ENCODE data around the gene MZT1. TPM values are rescaled to one million over a fixed set of nuclear protein-coding genes. Genes with fewer than 3 reads are reported as not detected.
A peak's percentile ranks its signal among the peaks of the same experiment; 100 is the strongest.

MZT1 gene
- 1 to 10 TPM in 2 of 4 donors, not detected in 2; 3.8 to 4.3 TPM for total RNA-seq

- in situ Hi-C loops (cut with MboI; ENCODE audit: low pct_ligation_motif_present in 1 of 4, low pct_unique_long_range_greater_than_20kb in 1 of 4, low sequenced_read_pairs in 3 of 4) (no loop called here), intact Hi-C loops (cut with DNase I; ENCODE audit: low total_unique reads) (no loop called here)
- peak; percentile 97 for DNase-seq
- no peaks in the 10 kb centered on the region for H3K27me3 ChIP-seq
- H3K4me1 ChIP-seq, result peaks cover 5 to 33% (median 27%) of the 10 kb centered on the region in 4 donors
- peak within 1 kb of the TSS; percentile 73 to 90 (median 80) for H3K27ac ChIP-seq
- peak within 1 kb of the TSS; percentile 79 to 91 (median 83) for H3K4me3 ChIP-seq
- H3K36me3 ChIP-seq, result no peaks in the 10 kb centered on the region
- TF ChIP-seq EP300 (IDR thresholded peaks at IDR 0.05; ENCODE audit: low read depth) (no peak), CTCF (IDR thresholded peaks at IDR 0.05) (no peak), POLR2AphosphoS5 (IDR thresholded peaks at IDR 0.05) (peak; percentile 42 to 55 (median 51)), POLR2A (IDR thresholded peaks at IDR 0.05) (peak; percentile 45)
- no peaks in the 10 kb centered on the region for H3K9me3 ChIP-seq
- WGBS, 2 donors (ENCODE audit: low coverage in 1 of 2), result 0% methylated on average over 36 of the region's 71 CpGs; no CpG with 5 or more reads in 1 of the 2 donors
Measured at GRCh38 chr13:72727417-72728289, at the start of gene MZT1, which contains the start of gene BORA. Gene MZT1 (minus strand): TSS chr13:72727629. CDS start chr13:72727602, 27 bp downstream. Gene BORA (plus strand): TSS chr13:72727923. CDS start chr13:72728941, 1,018 bp downstream.

GRCh38 chr13:72774019-72774418, 46.6 kb upstream of the MZT1 start:
- intact Hi-C loops (cut with DNase I; ENCODE audit: low total_unique reads) (no loop called here), in situ Hi-C loops (cut with MboI; ENCODE audit: low pct_ligation_motif_present in 1 of 4, low pct_unique_long_range_greater_than_20kb in 1 of 4, low sequenced_read_pairs in 3 of 4) (no loop called here)
- TF ChIP-seq CTCF (IDR thresholded peaks at IDR 0.05) (no peak), POLR2A (IDR thresholded peaks at IDR 0.05) (no peak), EP300 (IDR thresholded peaks at IDR 0.05; ENCODE audit: low read depth) (no peak), POLR2AphosphoS5 (IDR thresholded peaks at IDR 0.05) (no peak)
- 80 to 85% methylated on average over 2 of the region's 2 CpGs for WGBS, 2 donors (ENCODE audit: low coverage in 1 of 2)
- H3K27ac ChIP-seq, result no peak overlapping the region
- H3K4me3 ChIP-seq, result no peak overlapping the region
- H3K4me1 ChIP-seq, result peaks cover under 1 to 9% (median 2%) of the 10 kb centered on the region in 4 donors
- peaks cover 2 to 91% (median 44%) of the 10 kb centered on the region in 4 donors for H3K36me3 ChIP-seq
- H3K9me3 ChIP-seq, result no peaks in the 10 kb centered on the region
- H3K27me3 ChIP-seq, result no peaks in the 10 kb centered on the region
- DNase-seq, result no peak

GRCh38 chr13:72763411-72763810, 36.0 kb upstream of the MZT1 start:
- no peak for DNase-seq
- Histone ChIP-seq H3K4me1 (no peaks in the 10 kb centered on the region), H3K4me3 (no peak overlapping the region), H3K27me3 (no peaks in the 10 kb centered on the region), H3K36me3 (peaks cover 0 to 98% (median 46%) of the 10 kb centered on the region in 4 donors), H3K27ac (no peak overlapping the region), H3K9me3 (no peaks in the 10 kb centered on the region)
- no peak for TF ChIP-seq EP300 (IDR thresholded peaks at IDR 0.05; ENCODE audit: low read depth)
- no peak for TF ChIP-seq CTCF (IDR thresholded peaks at IDR 0.05)
- no peak for TF ChIP-seq POLR2A (IDR thresholded peaks at IDR 0.05)
- TF ChIP-seq POLR2AphosphoS5 (IDR thresholded peaks at IDR 0.05), result no peak
- intact Hi-C loops (cut with DNase I; ENCODE audit: low total_unique reads), result no loop called here
- WGBS, 2 donors (ENCODE audit: low coverage in 1 of 2), result 85% methylated on average over 2 of the region's 2 CpGs
- in situ Hi-C loops (cut with MboI; ENCODE audit: low pct_ligation_motif_present in 1 of 4, low pct_unique_long_range_greater_than_20kb in 1 of 4, low sequenced_read_pairs in 3 of 4), result no loop called here

GRCh38 chr13:72760189-72760588, 32.8 kb upstream of the MZT1 start:
- Histone ChIP-seq H3K9me3 (no peaks in the 10 kb centered on the region), H3K27me3 (no peaks in the 10 kb centered on the region), H3K4me3 (no peak overlapping the region), H3K27ac (no peak overlapping the region), H3K4me1 (no peaks in the 10 kb centered on the region), H3K36me3 (peaks cover 0 to 75% (median 33%) of the 10 kb centered on the region in 4 donors)
- intact Hi-C loops (cut with DNase I; ENCODE audit: low total_unique reads), result no loop called here
- TF ChIP-seq EP300 (IDR thresholded peaks at IDR 0.05; ENCODE audit: low read depth), result no peak
- TF ChIP-seq POLR2AphosphoS5 (IDR thresholded peaks at IDR 0.05), result no peak
- no peak for TF ChIP-seq POLR2A (IDR thresholded peaks at IDR 0.05)
- TF ChIP-seq CTCF (IDR thresholded peaks at IDR 0.05), result no peak
- in situ Hi-C loops (cut with MboI; ENCODE audit: low pct_ligation_motif_present in 1 of 4, low pct_unique_long_range_greater_than_20kb in 1 of 4, low sequenced_read_pairs in 3 of 4), result no loop called here
- DNase-seq, result no peak
- WGBS, 2 donors (ENCODE audit: low coverage in 1 of 2), result 81 to 83% methylated on average over 3 of the region's 3 CpGs

Data from transverse colon (tissue), 4 donors.